Hindlimb muscle (tissue), 1 donor: ENCODE measurements around the gene XPO4. TPM values are rescaled to one million over a fixed set of nuclear protein-coding genes. Genes with fewer than 3 reads are reported as not detected.
A peak's percentile ranks its signal among the peaks of the same experiment; 100 is the strongest.
"Not testable (repeated sequence)": the region's sequence is repeated elsewhere in the genome, so short reads cannot be mapped to it uniquely, and the experiment has no call there.

Experiments
- DNase-seq: peaks from one replicate; pipeline ENCODE4 v3.0.0-alpha.2; 2013
- polyA plus RNA-seq: library from polyadenylated mRNA; unstranded; fragments of 120-200 nt; gene quantifications from one replicate; pipeline ENCODE4 v1.2.1, GENCODE V29; 2013; ENCODE audit not compliant: insufficient read length

The XPO4 gene
- polyA plus RNA-seq, 1 donor, result 18.8 TPM

DNA sequence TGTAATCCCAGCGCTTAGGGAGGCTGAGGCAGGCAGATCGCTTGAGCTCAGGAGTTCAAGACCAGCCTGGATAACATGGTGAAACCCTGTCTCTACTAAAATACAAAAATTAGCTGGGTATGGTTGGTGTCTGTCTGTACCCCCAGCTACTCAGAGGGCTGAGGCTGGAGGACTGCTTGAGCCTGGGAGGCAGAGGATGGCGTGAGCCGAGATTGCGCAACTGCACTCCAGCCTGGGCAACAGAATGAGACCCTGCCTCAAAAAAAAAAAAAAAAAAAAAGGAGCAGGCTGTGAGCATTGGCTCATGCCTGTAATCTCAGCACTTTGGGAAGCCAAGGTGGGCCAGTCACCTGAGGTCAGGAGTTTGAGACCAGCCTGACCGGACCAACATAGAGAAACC is 12.0 kb downstream of the XPO4 start:
- not testable (repeated sequence) for DNase-seq

GRCh38 chr13:20882206-20882605 is 20.3 kb downstream of the XPO4 start:
- DNase-seq, result no peak

- no peak for DNase-seq
Measured at GRCh38 chr13:20877902-20878301, 24.6 kb downstream of the XPO4 start.

DNA sequence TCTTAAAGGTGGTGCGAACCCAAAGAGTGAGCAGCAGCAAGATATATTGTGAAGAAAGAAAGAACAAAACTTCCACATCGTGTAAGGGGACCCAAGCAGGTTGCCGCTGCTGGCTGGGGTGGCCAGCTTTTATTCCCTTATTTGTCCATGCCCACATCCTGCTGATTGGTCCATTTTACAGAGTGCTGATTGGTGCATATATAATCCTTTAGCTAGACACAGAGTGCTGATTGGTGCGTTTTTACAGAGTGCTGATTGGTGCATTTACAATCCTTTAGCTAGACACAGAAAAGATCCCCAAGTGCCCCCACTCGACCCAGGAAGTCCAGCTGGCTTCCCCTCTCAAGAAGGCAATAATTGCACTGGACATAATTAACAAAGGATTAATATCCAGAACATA is 25.7 kb downstream of the XPO4 start:
- DNase-seq, result not testable (repeated sequence)

DNA sequence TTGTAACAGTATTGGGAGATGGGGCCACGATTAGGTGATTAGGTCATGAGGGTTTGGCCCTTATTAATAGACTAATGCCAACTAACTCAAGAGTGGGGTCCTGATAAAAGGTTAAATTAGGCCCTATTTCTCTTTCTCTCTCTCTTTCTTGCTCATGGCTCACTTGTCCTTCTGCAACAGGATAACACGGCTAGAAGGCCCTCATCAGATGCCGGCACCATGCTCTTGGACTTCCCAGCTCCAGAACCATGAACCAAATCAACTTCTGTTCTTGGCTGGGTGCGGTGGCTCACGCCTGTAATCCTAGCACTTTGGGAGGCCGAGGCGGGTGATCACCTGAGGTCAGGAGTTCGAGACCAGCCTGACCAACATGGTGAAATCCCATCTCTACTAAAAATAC is 28.1 kb downstream of the XPO4 start:
- not testable (repeated sequence) for DNase-seq

- DNase-seq, result no peak
Measured at GRCh38 chr13:20873348-20873747, 29.2 kb downstream of the XPO4 start.

DNA sequence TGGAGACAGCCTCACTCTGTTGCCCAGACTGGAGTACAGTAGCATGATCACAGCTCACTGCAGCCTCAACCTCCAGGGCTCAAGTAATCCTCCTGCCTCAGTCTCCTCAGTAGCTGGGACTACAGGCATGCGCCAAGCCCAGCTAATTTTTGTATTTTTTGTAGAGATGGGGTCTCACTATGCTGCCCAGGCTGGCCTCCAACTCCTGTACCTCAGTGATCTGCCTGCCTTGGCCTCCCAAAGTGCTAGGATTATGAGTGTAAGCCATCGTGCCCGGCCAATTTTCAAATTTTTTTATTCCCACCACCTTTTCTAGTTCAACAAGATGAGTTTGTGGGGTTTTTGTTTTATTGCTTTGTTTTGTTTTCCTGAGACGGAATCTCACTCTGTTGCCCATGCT is 31.7 kb downstream of the XPO4 start:
- no peak for DNase-seq

DNA sequence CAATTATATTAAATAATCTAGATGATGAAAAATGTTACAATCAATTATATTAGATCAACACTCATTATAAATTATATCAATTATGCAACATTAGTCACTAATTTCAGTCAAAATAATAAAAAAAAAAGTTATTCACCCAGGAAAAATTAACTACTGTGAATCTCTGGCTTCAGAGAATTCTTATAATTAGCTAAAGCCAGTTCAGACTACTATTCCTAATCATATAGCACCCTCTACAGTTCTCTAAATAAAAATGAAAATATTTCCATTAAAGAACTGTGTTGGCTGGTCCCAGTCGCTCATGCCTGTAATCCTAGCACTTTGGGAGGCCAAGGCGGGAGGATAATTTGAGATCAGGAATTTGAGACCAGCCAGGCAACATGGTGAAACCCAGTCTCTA is 33.0 kb downstream of the XPO4 start:
- DNase-seq, result no peak

GRCh38 chr13:20867408-20867807 is 35.1 kb downstream of the XPO4 start:
- DNase-seq, result no peak

DNA sequence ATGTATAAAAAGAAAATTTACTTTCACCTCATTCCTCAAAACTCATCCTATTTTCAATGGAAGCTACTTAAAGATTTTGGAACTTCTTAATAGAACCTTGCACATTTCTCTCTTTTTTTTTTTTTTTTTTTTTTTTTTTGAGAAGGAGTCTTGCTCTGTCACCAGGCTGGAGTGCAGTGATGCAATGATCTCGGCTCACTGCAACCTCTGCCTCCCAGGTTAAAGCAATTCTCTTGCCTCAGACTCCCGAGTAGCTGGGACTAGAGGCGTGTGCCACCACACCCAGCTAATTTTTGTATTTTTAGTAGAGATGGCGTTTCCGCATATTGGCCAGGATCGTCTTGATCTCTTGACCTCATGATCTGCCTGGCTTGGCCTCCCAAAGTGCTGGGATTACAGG is 40.9 kb downstream of the XPO4 start:
- DNase-seq, result not testable (repeated sequence)

DNA sequence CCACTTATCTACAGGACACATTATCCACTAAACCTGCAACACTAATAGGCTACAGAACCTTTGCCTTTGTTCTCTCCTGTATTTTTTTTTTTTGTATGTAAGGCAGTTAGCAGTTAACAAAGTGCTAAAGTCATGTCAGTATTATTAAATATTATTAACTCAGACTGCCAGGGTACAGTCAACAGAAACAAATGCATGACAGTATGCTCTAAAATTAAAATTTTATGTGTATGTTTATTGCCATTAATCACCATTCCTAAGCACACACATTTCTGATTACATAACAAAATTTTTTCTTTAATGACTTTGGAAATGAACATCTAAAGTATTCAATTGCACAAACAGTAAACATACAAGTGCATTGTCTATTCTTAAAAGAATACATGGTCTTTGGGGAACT is 41.7 kb downstream of the XPO4 start:
- no peak for DNase-seq

DNA sequence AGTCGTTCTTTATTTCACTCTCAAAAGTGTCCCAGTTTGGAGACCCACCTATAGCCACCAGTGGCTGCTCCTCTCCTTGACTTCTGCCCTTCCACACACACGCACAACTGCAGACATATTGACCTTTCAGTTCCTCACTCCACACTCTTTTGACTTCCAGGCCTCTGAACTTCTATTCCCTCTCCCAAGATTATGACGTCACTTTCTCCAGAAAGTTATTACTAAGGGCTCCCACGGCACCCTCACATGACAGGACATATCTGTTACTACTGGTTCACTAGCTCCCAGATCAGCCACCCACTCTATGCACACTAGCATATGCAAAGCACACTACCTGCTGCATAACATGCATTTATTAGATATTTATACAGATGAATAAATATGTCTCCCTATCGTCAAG is 45.9 kb downstream of the XPO4 start:
- no peak for DNase-seq

- no peak for DNase-seq
Measured at GRCh38 chr13:20851844-20852402, 50.6 kb downstream of the XPO4 start.

DNA sequence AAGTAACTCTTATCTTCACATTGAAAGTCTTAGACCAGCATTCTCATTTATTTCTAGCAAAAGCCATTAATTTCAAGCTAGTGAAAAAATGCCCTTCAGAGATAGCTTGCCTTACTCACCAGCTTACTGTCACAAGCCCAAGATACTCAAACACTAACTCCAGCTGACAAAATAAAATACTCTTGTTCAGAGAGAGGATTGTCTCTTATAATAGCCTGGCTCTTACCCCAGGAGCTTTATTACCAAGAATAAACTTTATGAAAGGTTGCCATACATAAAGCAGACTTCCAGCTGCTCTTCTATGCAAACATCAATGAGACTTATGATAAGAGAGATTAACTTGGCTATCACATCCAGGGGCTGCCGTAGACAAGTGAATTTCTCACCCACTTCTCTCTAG is 53.6 kb downstream of the XPO4 start:
- no peak for DNase-seq

GRCh38 chr13:20848203-20848602 is 54.3 kb downstream of the XPO4 start:
- DNase-seq, result no peak

DNA sequence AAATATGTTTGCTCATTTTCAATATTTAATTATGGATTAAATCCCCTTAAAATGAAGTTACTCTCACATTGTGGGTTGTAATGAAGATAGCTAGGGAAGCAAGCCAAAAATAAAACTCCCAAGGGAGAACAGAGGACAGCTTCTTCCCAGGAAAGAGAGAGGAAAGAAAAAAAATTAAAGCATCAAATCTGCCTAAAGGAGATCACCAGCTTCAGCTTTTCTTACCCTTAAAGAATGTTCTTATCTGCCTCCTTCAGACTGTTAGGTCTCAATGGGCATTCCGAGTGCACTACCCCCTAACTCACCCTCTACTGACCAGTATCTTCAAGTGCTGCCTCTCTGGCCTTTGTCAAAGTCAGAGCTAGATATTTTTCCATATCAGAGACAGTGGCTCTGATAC is 55.2 kb downstream of the XPO4 start:
- DNase-seq, result no peak

DNA sequence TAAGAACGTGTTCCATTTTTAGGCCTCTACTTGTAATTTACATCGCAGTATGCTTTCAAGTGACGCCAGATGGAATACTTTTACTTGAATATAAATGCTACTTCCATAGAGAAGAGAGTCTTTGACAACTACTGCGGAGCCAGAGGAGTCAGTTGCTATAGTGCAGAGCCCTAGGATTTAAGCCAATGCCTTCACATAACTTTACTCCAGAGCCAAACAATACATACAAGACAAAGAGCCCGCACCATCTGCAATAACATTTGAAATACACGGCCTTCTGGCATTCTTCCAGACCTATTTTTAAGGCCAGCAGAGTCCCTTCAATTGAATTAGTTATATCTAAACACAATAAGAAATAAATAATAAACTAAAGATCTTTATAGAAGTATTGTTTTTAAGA is 59.4 kb downstream of the XPO4 start:
- peak; percentile 63 for DNase-seq

DNA sequence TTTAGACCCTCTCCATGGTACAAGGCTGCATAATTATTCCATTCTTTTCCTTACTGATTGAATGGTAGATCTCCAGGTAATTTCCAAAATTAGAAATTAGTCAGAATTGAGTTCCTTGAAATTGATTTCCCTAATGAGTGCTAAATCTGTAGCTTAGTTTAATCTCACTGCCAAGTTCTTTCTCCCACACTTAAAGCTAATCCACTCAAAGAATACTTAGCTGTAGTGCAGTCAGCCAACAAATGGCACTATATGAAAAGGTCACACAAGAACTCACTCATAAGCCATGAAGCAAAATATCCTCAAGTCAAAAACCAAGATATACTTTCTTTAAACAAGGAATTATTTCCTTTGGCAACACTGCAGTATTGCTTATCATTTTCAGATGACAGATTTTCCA is 62.0 kb downstream of the XPO4 start:
- no peak for DNase-seq

GRCh38 chr13:20833900-20834679 is 68.5 kb downstream of the XPO4 start:
- no peak for DNase-seq

DNA sequence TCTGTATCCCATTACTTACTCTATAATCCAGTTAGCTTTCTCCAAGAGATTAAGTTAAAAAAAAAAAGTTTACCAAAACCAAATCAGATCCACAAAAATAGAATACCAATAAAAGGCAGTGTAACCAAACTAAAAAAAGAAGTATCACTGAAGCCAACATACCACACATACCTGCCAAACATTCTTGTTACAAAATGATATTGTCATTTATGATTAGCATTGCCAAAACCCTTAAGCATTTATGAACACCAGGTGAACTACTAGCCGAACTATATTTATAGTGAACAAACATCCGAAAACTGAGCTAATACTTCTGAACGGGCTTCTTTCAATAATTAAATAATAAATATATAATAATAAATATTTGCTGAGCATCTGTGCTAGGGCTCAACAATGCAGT is 69.7 kb downstream of the XPO4 start:
- DNase-seq, result no peak

- no peak for DNase-seq
Measured at GRCh38 chr13:20831933-20832332, 70.6 kb downstream of the XPO4 start.

- no peak for DNase-seq
Measured at GRCh38 chr13:20831254-20831653, 71.3 kb downstream of the XPO4 start.

- DNase-seq, result peak; percentile 66
Measured at GRCh38 chr13:20828539-20829364, 73.8 kb downstream of the XPO4 start.
